Bone marrow (tissue), 2 donors: ENCODE results near the gene GTPBP8.

Source experiments
- DNase-seq, 2 donors: peaks; one replicate each; lab custom pipeline; 2025; lab: John Stamatoyannopoulos, UW

Gene GTPBP8

GRCh38 chr3:112990672-112991602 is at the start of gene GTPBP8:
Gene GTPBP8 (plus strand): TSS chr3:112990984. CDS start chr3:112991000, 16 bp downstream.
- DNase-seq = peak; percentile 61 to 78

GRCh38 chr3:112948346-112948838 is 42.4 kb upstream of the GTPBP8 start:
- no peak for DNase-seq

DNA sequence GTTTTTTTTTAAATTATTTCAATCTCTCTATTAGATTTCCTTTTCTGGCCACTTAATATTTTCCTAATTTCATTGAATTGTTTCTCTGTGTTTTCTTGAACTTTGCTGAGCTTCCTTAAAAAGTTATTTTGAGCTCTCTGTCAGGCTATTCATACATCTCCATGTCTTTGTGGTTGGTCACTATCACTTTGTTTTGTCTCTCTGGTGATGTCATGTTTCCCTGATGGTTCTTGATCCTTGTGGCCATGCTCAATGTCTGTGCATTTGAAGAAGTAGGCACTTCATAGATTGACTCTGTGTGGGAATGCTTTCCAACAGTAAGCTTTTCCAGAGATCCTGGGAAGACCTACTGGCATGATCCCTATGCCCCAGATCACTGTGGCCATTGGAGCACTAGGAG is 34.4 kb upstream of the GTPBP8 start:
- no peak for DNase-seq

GRCh38 chr3:112958811-112959560 is 31.8 kb upstream of the GTPBP8 start:
- peak in 1 of 2 donors; percentile 50 for DNase-seq

DNA sequence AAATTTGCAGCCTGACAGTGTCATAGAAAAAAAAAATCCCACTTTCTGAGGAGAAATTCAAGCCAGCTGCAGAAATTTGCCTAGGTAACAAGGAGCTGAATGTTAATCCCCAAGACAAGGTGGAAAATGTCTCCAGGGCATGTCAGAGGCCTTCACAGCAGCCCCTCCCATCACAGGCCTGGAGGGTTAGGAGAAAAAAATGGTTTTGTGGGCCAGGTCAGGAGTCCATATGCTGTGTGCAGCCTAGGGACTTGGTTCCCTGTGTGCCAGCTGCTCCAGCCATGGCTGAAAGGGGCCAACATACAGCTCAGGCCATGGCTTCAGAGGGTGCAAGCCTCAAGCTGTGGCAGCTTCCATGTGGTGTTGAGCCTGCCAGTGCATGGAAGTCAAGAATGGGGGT is 27.1 kb upstream of the GTPBP8 start:
- DNase-seq = no peak

GRCh38 chr3:112965656-112966055 is 25.1 kb upstream of the GTPBP8 start:
- no peak for DNase-seq

GRCh38 chr3:112966633-112967032 is 24.2 kb upstream of the GTPBP8 start:
- DNase-seq = peak in 1 of 2 donors; percentile 39

- no peak for DNase-seq
Observed at GRCh38 chr3:112967425-112967824, 23.4 kb upstream of the GTPBP8 start.

DNA sequence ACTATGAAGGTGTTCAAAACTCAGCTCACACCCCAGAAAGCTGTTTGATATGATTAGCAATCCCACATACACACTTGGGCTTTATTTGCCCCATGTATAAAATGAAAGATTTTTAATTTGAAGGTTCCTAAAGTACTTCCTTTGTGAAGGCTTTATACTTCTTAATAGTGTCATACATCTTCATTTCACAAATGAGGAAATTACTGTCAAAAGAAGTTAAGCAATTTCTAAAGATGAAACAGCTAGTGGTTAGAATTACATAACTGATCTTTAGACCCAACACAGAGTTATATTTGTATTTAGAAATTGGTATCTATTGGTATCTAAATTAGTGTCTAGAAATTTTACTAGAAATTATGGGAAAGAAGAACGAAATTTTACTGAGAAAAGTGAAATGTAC is 23.0 kb upstream of the GTPBP8 start:
- DNase-seq = no peak

- DNase-seq = no peak
Observed at GRCh38 chr3:112972158-112972557, 18.6 kb upstream of the GTPBP8 start.

DNA sequence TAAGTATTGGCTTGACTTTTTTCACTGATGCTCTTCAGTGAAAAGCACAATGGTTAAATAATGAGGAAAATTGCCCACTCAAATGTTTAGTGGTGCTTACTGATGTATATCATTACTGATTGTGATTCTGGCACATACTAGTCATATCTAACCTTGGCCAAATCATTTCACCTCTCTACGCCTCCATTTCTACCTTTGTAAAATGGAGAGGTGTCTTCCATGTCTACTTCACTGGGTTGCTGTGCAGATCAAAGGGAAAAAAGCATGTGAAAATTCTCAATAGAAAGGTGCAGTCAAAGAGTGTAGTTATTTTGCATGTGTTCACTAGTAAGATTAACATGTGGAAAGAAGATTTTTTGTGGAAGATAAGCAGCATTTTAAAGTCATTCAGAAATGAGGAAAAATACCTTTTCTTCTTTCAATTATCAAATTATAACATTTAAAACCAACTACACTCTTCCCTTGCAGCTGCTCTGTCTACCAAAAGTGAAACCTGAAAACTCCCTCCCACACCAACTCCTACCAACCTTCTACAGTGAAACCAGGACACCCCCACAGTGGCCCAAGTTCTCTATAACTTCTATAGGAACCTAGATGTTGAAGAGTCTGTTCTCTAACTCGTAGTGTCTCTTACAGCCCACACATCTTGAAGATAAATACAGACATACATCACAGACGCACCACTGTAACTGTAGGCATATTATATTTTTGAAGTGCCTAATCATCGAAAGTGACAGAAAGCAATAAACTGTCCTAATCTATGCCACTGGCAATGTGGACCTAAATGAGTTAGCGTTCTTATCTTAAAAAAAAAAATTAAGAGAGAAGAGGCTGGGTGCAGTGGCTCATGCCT is 17.2 kb upstream of the GTPBP8 start:
- DNase-seq = peak in 1 of 2 donors; percentile 80

- no peak for DNase-seq
Observed at GRCh38 chr3:112974178-112974517, 16.6 kb upstream of the GTPBP8 start.

- DNase-seq = peak in 1 of 2 donors; percentile 52
Observed at GRCh38 chr3:112974894-112975293, 15.9 kb upstream of the GTPBP8 start, which contains the start of gene CD200R1. Gene CD200R1 (minus strand): TSS chr3:112975103. CDS start chr3:112974857, 246 bp downstream.

- no peak for DNase-seq
Observed at GRCh38 chr3:112976001-112976400, 14.8 kb upstream of the GTPBP8 start.

DNA sequence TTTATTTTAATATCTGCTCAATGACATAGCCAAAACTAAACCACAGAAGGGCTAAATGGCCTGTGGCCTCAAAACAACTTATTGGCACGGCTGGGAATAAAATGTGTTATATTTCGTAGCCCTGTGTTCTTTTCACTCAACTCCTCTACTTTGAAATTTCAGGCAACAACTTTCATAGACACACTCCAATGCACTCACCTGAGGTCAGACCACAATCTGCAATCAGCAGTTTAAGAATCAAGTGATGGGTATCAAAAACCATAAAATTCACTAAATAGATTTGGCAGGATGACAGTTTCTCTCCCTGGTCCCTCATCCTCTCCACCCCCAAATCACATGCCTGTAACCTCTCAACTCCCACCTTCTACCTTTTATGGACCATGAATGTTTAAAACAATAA is 13.8 kb upstream of the GTPBP8 start:
- no peak for DNase-seq

- DNase-seq = no peak
Observed at GRCh38 chr3:112979244-112979832, 11.4 kb upstream of the GTPBP8 start.

DNA sequence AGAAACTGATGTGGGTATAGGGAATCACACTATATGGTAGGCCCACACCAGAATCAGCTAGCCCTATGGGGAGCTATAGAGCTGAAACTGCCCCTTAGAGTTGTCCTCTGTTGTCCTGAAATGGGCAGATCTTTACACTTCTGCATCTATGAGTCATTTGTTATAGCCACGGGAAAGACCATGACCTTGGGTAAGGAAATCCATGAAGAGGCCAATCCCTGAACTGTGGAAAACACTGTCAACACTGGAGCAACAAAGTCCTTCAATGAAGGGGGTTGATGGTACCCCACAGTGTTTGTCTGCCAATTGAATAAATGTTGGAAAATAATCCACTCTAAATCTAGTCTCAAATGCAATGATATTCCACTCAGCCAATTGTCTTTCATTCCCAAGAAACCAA is 10.7 kb upstream of the GTPBP8 start:
- no peak for DNase-seq

DNA sequence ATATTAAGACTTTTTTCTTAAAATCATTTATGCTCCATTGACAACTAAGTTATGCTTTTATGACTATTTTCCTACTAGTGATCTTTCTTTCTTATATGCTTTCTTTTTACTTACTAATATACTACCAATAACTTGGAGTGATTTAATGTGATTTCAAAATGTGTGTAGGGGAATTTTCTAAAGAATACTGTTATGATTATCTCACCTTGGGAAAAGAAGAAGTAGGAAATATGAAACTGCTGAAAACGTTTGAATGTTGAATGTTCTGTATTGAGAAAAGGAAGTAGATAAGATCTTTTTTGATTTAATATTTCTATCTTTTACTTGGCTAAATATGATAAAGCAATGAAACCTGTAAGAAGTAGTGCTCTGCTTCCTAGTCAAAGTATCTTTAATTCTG is 8.1 kb upstream of the GTPBP8 start:
- no peak for DNase-seq

- DNase-seq = no peak
Observed at GRCh38 chr3:112984485-112984884, 6.3 kb upstream of the GTPBP8 start.

- DNase-seq = no peak
Observed at GRCh38 chr3:112987710-112988334, 3.0 kb upstream of the GTPBP8 start.

DNA sequence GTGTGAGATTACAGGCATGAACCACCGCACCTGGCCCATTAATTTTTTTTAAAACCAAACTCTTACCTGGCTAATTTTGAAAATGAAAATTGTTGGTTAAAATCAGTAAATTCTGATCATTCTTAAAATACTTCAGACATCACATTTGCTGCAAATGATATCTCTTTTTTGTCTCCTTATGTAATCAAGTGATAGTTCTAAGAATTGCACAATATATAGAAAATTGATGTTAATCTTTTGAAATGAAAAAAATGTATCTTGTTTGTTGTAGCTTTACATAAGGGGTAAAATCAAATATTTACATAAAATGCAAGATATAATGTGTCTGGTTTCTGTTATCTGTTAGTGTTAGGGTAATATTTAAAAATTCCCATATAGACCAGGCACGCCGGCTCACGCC is 5.0 kb downstream of the GTPBP8 start:
- no peak for DNase-seq
